ENCODE results near the gene SOD2. TPM values are rescaled to one million over a fixed set of nuclear protein-coding genes. Genes with fewer than 3 reads are reported as not detected.
A peak's percentile ranks its signal among the peaks of the same experiment; 100 is the strongest.
"Not testable (repeated sequence)": the region's sequence is repeated elsewhere in the genome, so short reads cannot be mapped to it uniquely, and the experiment has no call there.

SOD2 gene
- total RNA-seq, 1 donor from 2014 or later: 495 TPM

DNA sequence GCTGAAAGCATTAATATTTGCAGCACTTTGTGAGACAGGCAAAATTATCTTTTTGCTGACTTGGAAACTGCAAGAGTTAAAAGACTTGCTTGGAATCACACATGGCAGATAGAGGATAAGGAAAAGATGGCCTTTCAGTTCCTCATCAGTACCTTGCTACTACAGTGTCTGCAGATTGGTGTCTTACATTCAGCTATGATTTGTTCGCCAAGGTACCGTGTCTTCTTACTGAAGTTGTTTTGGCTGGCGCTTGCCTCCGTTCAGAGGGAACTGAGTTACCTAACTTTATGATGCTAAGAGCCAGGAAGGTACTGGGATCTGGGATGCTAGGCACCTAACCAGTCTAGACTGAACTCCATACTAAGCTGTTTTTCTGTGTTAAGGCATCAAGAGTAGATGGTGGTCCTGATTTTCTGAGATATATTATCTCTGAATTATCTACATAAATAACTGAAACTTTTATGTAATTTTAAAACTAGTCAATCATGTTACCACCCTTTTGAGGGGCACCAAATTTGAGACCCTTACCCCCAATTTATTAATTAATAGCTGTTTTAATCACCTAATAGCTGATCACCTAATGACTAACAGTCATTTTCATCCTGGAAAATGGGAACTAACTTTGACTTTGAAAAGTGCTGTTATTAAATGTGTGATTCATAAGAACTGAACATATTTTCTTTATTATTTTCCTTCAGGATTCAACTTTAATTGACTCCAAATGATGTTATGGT is 36.7 kb upstream of the SOD2 start:
- DNase-seq (ENCODE audit: low read depth): no peak
- Histone ChIP-seq H3K4me3 (ENCODE audit: low read depth, low read length) (peak overlapping the region; percentile 28), H3K36me3 (ENCODE audit: control insufficient read depth, insufficient read depth, low read length) (no peaks in the 10 kb centered on the region), H3K27me3 (ENCODE audit: control insufficient read depth, insufficient read depth, low read length) (no peaks in the 10 kb centered on the region)
- TF ChIP-seq, protein P1, sequence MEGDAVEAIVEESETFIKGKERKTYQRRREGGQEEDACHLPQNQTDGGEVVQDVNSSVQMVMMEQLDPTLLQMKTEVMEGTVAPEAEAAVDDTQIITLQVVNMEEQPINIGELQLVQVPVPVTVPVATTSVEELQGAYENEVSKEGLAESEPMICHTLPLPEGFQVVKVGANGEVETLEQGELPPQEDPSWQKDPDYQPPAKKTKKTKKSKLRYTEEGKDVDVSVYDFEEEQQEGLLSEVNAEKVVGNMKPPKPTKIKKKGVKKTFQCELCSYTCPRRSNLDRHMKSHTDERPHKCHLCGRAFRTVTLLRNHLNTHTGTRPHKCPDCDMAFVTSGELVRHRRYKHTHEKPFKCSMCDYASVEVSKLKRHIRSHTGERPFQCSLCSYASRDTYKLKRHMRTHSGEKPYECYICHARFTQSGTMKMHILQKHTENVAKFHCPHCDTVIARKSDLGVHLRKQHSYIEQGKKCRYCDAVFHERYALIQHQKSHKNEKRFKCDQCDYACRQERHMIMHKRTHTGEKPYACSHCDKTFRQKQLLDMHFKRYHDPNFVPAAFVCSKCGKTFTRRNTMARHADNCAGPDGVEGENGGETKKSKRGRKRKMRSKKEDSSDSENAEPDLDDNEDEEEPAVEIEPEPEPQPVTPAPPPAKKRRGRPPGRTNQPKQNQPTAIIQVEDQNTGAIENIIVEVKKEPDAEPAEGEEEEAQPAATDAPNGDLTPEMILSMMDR (IDR thresholded peaks at IDR 0.05; ENCODE audit: insufficient read depth, low read length, poor library complexity, severe bottlenecking): no peak

DNA sequence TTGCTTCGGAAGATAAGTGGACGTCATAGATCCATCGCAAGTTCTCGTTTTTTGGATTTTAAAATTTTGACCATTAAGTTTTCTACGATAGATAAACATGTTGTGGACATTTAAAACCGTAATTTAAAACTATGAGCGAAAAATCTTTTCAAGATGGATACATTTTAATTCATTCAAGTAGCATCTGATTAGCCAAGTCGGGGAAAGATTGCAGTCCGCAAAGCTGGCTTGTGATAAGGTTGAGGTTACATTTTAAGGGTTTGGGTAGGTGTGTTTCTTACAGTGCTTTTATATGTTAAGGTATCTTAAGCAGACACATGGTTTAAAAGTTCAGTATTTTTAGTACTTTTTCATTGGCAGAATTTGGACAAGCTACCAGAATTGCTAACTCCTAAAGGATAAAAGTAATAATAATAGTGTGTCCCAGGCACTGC is 35.5 kb upstream of the SOD2 start:
- Histone ChIP-seq H3K36me3 (ENCODE audit: control insufficient read depth, insufficient read depth, low read length) (no peaks in the 10 kb centered on the region), H3K27me3 (ENCODE audit: control insufficient read depth, insufficient read depth, low read length) (no peaks in the 10 kb centered on the region), H3K4me3 (ENCODE audit: low read depth, low read length) (peak overlapping the region; percentile 95)
- no peak for DNase-seq (ENCODE audit: low read depth)
- TF ChIP-seq, protein P1 (IDR thresholded peaks at IDR 0.05; ENCODE audit: insufficient read depth, low read length, poor library complexity, severe bottlenecking): no peak

DNA sequence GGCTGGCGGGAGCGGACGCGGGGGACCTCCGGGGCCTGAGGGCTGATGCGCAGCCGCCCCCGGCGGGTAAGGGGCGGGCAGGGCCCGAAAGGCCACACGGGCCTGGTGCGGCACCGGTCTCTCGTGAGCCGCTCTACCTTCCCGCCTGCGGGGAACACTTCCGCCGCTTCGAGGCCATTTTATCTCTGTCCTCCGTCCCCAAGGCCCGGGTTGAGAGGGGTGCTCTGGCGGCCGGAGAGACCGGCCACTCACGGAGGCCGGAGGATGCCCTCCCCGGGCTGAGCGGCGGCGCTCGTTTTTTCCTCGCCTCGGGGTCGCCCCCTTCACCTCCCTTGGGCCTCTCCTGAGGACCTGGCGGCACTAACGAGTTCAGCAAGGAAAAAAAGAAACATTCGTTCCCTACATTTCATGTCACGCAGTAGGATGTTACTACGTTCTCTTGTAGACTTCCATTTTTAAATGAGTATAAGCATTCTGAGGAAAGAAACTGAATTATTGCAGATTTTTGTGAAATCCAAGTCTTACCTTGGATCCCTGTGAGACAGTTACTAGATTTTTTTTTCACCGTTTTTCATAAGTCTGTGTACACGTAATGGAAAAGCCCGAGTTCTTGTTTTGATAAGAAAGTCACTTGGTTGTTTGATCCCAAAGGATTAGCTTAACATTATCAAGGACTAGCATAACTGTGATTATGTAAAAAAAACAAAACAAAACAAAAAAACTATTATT is 34.8 kb upstream of the SOD2 start:
- TF ChIP-seq, protein P1 (IDR thresholded peaks at IDR 0.05; ENCODE audit: insufficient read depth, low read length, poor library complexity, severe bottlenecking): no peak
- Histone ChIP-seq H3K4me3 (ENCODE audit: low read depth, low read length) (peak overlapping the region; percentile 95), H3K27me3 (ENCODE audit: control insufficient read depth, insufficient read depth, low read length) (no peaks in the 10 kb centered on the region), H3K36me3 (ENCODE audit: control insufficient read depth, insufficient read depth, low read length) (no peaks in the 10 kb centered on the region)
- no peak for DNase-seq (ENCODE audit: low read depth)

DNA sequence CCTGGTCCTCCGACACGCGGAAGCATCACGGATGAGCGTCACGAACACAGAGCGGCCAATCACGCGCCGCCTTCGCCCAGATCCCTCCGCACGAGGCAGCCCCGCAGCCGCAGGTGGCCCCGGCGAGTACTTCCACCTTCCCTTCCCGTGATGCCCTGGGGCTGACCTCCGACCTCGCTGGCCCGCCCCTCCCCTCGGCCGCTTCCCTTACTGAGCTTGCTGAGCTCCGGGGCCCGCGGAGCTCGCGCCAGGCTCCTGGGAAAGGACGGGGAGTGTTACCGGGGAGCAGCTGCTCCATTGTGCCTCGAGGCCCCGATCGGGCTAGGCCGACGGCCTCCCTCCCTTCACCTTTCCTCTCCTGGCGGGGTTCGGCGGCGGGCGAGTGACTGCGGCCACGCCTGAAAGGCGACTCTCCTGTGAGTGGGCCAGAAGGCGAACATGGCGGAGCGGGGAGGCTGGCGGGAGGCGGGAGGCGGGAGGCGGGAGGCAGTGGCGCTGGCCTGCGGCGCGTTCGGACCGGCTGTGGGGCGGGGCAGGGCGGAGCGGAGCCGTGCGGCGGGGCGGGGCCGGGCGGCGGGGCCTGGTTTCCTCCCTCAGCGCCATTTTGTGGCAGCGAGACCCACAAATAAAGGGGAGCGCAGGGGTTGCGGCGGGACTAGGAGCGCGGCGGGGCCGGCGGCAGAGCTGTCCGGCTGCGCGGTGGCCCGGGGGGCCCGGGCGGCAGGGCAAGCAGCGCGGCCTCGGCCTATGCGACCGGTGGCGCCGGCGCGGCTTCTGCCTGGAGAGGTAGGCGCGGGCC is 34.1 kb upstream of the SOD2 start, which contains the start of gene WTAP:
TSS of gene WTAP (plus strand) at position 589 of the 799 bp plus-strand sequence. CDS start 8,760 bp downstream, outside the sequence.
- no peaks in the 10 kb centered on the region for H3K27me3 ChIP-seq (ENCODE audit: control insufficient read depth, insufficient read depth, low read length)
- H3K4me3 ChIP-seq (ENCODE audit: low read depth, low read length): peak within 1 kb of the TSS; percentile 95
- no peaks in the 10 kb centered on the region for H3K36me3 ChIP-seq (ENCODE audit: control insufficient read depth, insufficient read depth, low read length)
- TF ChIP-seq, protein P1 (IDR thresholded peaks at IDR 0.05; ENCODE audit: insufficient read depth, low read length, poor library complexity, severe bottlenecking): no peak
- peak; percentile 77 for DNase-seq (ENCODE audit: low read depth)

DNA sequence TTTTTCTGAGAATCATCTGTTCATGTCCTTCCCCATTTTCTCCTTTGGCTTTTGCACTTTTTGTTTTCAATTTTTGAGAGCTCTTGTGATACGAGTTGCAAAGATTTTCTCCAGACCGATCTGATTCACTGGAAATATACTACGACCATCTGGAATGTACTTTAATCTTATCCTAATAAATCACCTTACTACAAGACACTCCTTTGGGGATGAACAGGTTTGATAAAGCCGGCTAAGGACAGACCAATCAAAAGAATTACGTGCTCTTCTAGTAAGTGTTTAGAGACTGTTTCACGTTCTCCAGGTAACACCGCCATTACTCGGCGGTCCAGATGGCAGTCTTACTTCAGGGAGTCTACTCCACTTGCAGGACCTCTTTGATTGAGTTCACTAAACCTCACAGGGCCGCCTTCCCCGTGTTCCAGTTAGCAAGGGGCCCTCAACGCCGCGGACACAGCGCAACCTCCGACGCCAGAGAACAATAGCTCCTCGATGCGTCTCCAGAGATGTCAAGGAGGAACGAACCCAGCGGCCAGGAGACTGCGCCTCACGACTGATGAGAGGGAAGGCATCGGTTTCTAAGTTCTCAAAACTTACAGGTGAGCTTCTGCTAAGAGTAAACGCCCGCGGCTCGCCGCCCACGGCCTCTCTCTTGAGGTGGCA is 33.3 kb upstream of the SOD2 start:
- no peak for DNase-seq (ENCODE audit: low read depth)
- Histone ChIP-seq H3K4me3 (ENCODE audit: low read depth, low read length) (peak overlapping the region; percentile 95), H3K36me3 (ENCODE audit: control insufficient read depth, insufficient read depth, low read length) (no peaks in the 10 kb centered on the region), H3K27me3 (ENCODE audit: control insufficient read depth, insufficient read depth, low read length) (no peaks in the 10 kb centered on the region)
- TF ChIP-seq, protein P1 (IDR thresholded peaks at IDR 0.05; ENCODE audit: insufficient read depth, low read length, poor library complexity, severe bottlenecking): no peak

DNA sequence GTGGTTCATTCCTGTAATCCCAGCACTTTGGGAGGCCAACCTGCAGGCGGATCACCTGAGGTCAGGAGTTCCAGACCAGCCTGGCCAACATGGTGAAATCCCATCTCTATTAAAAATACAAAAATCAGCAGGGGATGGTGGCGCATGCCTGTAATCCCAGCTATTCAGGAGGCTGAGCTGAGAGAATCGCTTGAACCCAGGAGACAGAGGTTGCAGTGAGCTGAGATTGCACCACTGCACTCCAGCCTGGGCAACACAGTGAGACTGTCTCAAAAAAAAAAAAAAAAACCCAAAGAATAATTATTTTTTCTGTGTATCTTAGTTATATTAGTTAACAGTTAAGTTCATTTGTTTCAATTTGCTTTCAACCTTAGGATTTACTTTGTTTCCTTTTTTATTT is 32.2 kb upstream of the SOD2 start:
- not testable (repeated sequence) for DNase-seq (ENCODE audit: low read depth); H3K27me3 ChIP-seq (ENCODE audit: control insufficient read depth, insufficient read depth, low read length); H3K4me3 ChIP-seq (ENCODE audit: low read depth, low read length); H3K36me3 ChIP-seq (ENCODE audit: control insufficient read depth, insufficient read depth, low read length)
